Globus pallidus (tissue), 1 donor: ENCODE results near the gene TSPAN33.
"Not testable (repeated sequence)": the region's sequence is repeated elsewhere in the genome, so short reads cannot be mapped to it uniquely, and the experiment has no call there.

ENCODE experiments used
- DNase-seq: peaks from one replicate; pipeline ENCODE4 v3.0.0-alpha.2; 2015; ENCODE audit warnings: low spot score

Gene TSPAN33

GRCh38 chr7:129144095-129144833, at the start of gene TSPAN33:
Gene TSPAN33 (plus strand): TSS chr7:129144707. CDS start chr7:129144981, 274 bp downstream.
- DNase-seq: peak; percentile 67

GRCh38 chr7:129095258-129095657, 49.2 kb upstream of the TSPAN33 start:
- no peak for DNase-seq

GRCh38 chr7:129098409-129099084, 46.0 kb upstream of the TSPAN33 start:
- DNase-seq: no peak

GRCh38 chr7:129100827-129101166, 43.7 kb upstream of the TSPAN33 start:
- no peak for DNase-seq

DNA sequence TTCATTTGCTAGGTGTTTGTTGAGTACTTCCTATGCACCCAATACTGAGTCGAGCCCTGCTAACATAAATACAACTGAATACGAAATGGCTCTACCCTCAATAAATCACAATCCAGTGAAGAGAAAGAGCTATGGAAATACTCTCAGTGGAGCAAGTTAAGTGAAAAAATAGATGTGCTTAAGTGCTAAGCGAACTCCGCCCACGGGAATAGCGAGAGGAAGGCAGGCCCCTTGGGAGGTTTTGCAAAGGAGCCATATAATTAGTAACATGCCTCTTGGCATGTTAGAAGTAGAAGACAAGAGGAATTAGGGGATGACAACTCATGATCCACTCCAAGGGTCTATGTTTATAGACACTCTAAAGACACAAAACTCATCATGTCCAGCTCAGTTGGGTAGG, 42.8 kb upstream of the TSPAN33 start:
- no peak for DNase-seq

GRCh38 chr7:129103561-129104324, 40.8 kb upstream of the TSPAN33 start:
- DNase-seq: no peak

DNA sequence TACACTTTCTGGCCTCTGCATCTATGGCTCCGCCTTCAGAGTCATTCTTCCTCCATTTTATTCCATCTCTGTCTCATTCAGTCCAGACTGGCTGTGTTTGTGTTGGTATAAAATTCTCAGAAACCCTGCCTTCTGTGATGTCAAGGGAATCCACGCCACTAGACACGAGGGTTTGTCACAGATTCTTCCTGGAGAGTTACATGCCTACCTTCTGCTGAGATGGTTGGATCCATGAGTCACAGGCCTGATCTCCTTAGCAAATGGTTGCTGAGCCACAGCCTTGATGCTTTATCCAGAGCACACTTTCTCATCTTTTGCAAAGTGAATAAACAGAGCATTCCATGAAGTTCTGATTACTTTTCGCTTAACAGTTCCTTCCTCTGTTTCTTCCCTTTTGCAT, 35.9 kb upstream of the TSPAN33 start:
- DNase-seq: no peak

DNA sequence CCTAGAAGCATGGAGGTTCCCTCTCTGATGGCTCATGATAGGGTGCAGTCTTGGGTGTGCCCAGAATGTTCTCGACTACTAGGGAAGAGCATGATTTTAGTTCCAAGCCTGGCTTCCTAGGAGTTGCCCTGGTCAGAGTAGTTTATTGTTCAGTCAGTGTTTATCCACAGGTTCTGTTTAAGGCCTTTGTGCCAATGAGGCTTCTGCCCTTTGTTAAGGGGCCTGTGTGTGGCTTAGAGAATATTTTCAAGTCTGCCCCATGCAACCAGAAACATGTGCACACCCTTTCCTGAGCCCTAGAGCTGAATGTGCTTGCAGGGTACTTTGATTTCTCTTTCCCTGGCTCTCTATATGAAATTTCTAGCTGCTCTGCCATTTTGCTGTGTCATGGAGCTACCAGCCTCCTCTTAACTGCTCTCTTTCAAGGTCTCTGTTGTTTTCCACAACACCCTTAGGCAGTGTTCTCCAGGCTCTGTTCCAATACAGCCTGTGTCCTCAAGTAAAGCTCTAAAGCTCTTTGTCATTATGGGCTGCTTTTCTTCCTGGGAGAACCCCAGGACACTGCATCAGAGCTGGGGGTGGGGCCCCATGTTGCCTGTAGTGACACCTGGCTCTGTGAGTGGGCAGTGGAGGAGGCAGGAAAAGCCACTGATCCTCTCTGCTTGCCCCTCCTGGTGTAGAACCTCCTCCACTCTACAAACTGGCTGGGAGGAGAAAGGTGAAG, 34.1 kb upstream of the TSPAN33 start:
- DNase-seq: no peak

DNA sequence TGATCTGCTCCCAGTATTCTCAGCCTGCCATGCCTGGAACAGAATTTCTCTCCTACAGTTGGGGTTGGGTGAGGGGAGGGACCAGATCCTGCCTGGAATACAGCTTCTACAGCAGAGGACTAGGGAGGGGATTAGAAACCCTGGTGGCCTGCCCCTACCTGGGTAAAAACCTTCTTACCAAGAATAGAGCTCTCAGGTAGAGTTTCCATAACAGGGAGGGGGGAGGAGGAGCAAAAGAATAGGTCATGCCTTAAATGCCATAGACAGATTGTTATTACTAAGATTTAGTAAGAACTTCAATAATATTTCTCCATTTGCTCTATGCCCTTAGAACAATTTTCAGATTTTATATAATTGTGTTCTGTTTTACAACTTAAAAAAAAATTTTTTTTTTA, 33.5 kb upstream of the TSPAN33 start:
- DNase-seq: no peak

GRCh38 chr7:129115676-129116075, 28.8 kb upstream of the TSPAN33 start:
- DNase-seq: no peak

DNA sequence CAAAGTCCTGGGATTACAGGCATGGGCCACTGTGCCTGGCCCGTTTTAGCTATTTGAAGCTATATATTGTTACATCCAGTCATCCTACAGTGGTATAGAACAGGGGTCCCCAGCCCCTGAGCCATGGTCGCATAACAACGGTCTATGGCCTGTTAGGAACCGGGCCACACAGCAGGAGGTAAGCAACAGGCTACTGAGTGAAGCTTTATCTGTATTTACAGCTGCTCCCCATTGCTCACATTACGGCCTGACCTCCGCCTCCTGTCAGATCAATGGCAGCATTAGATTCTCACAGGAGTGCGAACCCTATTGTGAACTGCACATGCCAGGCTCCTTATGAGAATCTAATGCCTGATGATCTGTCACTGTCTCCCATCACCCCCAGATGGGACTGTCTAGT, 26.3 kb upstream of the TSPAN33 start:
- no peak for DNase-seq

GRCh38 chr7:129118976-129119375, 25.5 kb upstream of the TSPAN33 start:
- DNase-seq: no peak

DNA sequence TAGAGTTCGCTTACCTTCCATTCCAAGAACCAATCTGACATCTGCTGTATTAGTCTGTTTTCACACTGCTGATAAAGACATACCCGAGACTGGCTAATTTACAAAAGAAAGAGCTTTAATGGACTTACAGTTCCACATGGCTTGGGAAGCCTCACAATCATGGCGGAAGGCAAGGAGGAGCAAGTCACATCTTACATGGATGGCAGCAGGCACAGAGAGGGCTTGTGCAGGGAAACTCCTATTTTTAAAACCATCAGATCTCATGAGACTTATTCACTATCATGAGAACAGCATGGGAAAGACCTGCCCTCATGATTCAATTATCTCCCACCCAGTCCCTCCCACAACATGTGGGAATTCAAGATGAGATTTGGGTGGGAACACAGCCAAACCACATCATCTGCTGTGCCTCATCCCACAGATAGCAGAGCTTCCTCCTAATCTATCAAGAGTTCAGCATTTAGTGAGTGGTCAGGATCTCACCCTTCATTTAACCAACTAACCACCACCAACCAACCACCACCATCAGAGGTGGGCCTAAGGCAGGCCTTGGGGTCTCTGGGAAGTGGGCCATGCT, 22.9 kb upstream of the TSPAN33 start:
- DNase-seq: not testable (repeated sequence)

DNA sequence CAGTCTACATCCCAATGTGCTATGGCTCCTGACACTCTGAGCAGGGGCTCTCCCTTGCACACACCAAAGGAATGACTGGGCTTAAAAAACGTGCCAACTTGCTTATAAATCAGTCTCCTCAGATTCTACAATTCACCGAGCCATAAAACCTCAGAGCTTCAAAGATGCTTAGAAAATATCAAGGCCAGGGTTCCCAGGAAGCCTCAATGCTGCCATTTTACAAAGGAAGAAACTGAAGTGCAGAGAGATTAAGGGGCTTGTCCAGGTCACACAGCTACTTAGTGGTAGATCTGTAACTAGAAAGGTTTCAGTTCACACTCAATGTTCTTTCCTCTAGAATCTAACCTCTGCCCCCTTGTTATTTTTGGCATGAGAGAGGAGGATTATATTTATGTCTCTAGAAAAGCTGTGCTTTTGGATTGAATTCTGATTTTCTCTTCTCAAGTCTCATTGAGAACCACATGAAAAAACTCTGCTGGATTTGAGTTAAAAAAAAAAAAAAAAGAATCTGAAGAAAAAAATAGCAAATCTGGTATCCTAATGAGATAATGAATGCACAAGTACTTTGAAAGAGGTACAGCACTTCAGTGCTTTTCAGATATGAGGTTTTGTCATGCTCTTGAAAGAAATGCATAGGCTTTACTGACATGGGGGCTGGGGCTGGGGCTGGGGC, 22.3 kb upstream of the TSPAN33 start:
- no peak for DNase-seq

GRCh38 chr7:129122751-129123509, 21.6 kb upstream of the TSPAN33 start:
- DNase-seq: no peak

DNA sequence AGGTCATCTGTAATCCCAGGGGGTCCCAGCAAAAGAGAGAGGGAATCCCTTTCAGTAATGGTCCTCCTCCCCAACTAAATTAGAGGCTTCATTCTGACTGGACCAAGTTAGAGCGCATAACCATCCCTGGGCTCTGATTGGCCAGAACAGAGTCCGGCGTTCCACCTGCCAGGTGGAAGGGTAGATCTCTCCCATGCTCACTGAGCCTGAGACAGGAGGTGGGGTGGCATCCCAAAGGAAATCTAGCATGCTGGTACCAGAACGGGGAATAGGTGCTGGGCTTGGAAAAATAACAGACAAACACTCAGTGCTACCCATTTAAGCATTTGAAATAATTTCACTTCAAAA, 21.0 kb upstream of the TSPAN33 start:
- no peak for DNase-seq

DNA sequence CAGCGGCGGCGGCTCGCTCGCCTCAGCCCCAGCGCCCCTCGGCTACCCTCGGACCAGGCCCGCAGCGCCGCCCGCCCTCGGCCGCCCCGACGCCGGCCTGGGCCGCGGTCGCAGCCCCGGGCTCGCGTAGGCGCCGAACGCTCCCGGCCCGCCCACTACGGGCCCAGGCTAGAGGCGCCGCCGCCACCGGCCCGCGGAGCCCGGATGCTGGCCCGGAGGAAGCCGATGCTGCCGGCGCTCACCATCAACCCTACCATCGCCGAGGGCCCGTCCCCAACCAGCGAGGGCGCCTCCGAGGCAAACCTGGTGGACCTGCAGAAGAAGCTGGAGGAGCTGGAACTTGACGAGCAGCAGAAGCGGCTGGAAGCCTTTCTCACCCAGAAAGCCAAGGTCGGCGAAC, 18.2 kb upstream of the TSPAN33 start:
- DNase-seq: no peak

DNA sequence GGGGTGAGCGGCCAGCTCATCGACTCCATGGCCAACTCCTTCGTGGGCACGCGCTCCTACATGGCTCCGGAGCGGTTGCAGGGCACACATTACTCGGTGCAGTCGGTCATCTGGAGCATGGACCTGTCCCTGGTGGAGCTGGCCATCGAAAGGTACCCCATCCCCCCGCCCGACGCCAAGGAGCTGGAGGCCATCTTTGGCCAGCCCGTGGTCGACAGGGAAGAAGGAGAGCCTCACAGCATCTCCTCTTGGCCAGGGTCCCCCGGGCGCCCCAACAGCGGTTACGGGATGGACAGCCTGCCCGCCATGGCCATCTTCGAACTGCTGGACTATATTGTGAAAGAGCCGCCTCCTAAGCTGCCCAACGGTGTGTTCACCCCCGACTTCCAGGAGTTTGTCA, 17.4 kb upstream of the TSPAN33 start:
- DNase-seq: no peak

- DNase-seq: no peak
These were observed 16.9 kb upstream of the TSPAN33 start for GRCh38 chr7:129127601-129128000.

DNA sequence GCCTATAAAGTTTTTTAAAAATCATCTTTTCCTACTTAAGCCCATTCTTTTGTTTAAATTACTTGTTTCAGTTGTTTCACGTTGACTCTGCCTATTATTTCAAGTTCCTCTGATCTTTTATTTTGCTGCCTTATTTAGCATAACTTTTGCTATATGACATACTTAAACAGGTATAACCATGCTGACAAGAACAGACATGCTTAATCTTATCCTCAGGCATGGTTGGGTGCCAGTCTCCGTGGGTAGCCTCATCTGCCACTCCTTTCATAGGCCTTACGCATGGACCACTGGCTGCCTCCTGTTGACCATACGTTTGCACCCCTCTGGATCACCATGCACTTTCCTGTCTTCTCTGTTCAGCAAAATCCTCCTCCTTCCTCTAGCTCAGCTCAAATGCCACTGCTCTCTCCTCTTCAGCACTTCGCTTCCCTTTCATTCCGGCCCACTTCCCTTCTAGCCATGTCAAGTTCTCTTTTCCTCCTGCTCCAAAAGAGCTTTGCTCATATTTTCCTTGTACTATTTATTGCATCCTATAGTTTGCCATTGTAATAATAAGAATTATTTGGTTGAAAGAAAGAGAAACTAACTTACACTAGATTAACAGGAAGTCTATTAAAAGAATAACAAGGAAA, 10.0 kb upstream of the TSPAN33 start:
- DNase-seq: no peak
